SU-DHL-6 (cell line): ENCODE measurements around the gene POU2F3.

ENCODE experiments used
- H2AFZ ChIP-seq: fragments of 200-600 bp; sonication (generic); 2 replicates; pipeline ENCODE4 v1.6.1; 2014; ENCODE audit warnings: low read depth, mild to moderate bottlenecking, moderate library complexity, mixed read lengths, antibody characterized with exemption, low read length; ENCODE audit not compliant: severe bottlenecking
- H3F3A ChIP-seq: fragments of 200-600 bp; shearing (Covaris generic); 2 replicates; pipeline ENCODE4 v1.6.0; 2016; ENCODE audit warnings: antibody characterized with exemption, mild to moderate bottlenecking; ENCODE audit not compliant: insufficient read depth
- H3K27ac ChIP-seq: fragments of 200-600 bp; sonication (generic); 2 replicates; pipeline ENCODE4 v1.5.1; 2016; ENCODE audit warnings: low read depth, mild to moderate bottlenecking, low read length, moderate library complexity, mixed read lengths
- H3K27me3 ChIP-seq: fragments of 200-600 bp; sonication (generic), shearing (Covaris generic); 2 replicates; pipeline ENCODE4 v1.6.0; 2014; ENCODE audit warnings: mild to moderate bottlenecking, low read length
- H3K36me3 ChIP-seq: fragments of 200-600 bp; sonication (generic); 2 replicates; pipeline ENCODE4 v1.6.1; 2014; ENCODE audit warnings: mild to moderate bottlenecking, low read length, mixed read lengths
- H3K4me2 ChIP-seq: fragments of 300-600, 200-600 bp; shearing (Covaris generic), sonication (generic); 2 replicates; pipeline ENCODE4 v1.6.0; 2014; ENCODE audit warnings: low read length, low read depth, mild to moderate bottlenecking; ENCODE audit not compliant: poor library complexity, severe bottlenecking
- H3K4me3 ChIP-seq: fragments of 200-600 bp; sonication (generic); 2 replicates; pipeline ENCODE4 v1.5.1; 2014; ENCODE audit warnings: antibody characterized with exemption, low read length, mild to moderate bottlenecking, mixed read lengths; ENCODE audit not compliant: insufficient read depth, poor library complexity, severe bottlenecking
- H3K79me2 ChIP-seq: fragments of 200-600 bp; sonication (generic); 2 replicates; pipeline ENCODE4 v1.6.1; 2014; ENCODE audit warnings: mild to moderate bottlenecking, low read length, moderate library complexity; ENCODE audit not compliant: insufficient read depth
- H3K9ac ChIP-seq: fragments of 200-600 bp; sonication (generic); 2 replicates; pipeline ENCODE4 v1.7.0; 2014; ENCODE audit warnings: mild to moderate bottlenecking, low read length
- H3K9me2 ChIP-seq: fragments of 200-600 bp; sonication (generic); replicated peaks from 2 replicates; pipeline ENCODE4 v1.6.1; 2014; ENCODE audit warnings: low read length; ENCODE audit not compliant: insufficient read depth
- H3K9me3 ChIP-seq: fragments of 200-600 bp; sonication (generic); 2 replicates; pipeline ENCODE4 v1.6.1; 2014; ENCODE audit warnings: low read length, mixed read lengths; ENCODE audit not compliant: insufficient read depth
- H4K20me1 ChIP-seq: fragments of 200-600 bp; sonication (generic); 2 replicates; pipeline ENCODE4 v1.6.1; 2014; ENCODE audit warnings: low read depth, mild to moderate bottlenecking, antibody characterized with exemption, low read length, moderate library complexity, mixed read lengths
- EZH2phosphoT487 ChIP-seq: fragments of 200-600 bp; sonication (generic), shearing (Covaris generic); conservative IDR thresholded peaks from 2 replicates; pipeline ENCODE4 v1.6.1; 2018; ENCODE audit warnings: mild to moderate bottlenecking, antibody characterized with exemption, low read length, moderate library complexity, mixed read lengths
- TF ChIP-seq, protein P1 (sequence below): fragments of 200-600 bp; sonication (generic); IDR thresholded peaks from one replicate; pipeline ENCODE4 v1.5.1; 2017; ENCODE audit warnings: antibody characterized with exemption, mild to moderate bottlenecking, low read length, moderate library complexity; ENCODE audit not compliant: insufficient read depth, poor library complexity, severe bottlenecking

POU2F3 gene

DNA sequence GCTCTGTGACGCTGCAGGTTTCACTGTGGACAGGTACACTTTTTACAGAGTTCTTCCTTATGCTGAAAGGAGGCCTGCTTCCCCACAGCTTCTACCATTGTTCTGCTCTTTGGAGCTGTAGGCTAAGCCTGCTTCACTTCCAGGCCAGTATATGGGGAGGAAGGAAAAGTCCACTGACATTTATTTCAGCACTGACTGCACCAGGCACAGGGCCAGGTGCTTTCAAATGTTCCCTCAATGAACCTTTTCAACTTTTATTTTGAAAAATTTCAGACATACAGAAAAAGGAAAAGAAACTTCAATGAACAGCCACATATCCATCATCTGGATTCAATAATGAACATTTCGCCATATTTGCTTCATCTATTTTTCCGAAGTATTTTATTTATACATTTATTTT lies 22.0 kb downstream of the POU2F3 start:
- Histone ChIP-seq H3K27ac (no peak overlapping the region), H3K36me3 (no peaks in the 10 kb centered on the region), H3K27me3 (no peaks in the 10 kb centered on the region), H3K9me3 (no peaks in the 10 kb centered on the region), H3K4me3 (no peak overlapping the region), H3K79me2 (no peaks in the 10 kb centered on the region), H3K9ac (no peak overlapping the region), H2AFZ (no peak overlapping the region), H3K9me2 (no peaks in the 10 kb centered on the region), H3K4me2 (no peak overlapping the region), H4K20me1 (no peaks in the 10 kb centered on the region), H3F3A (no peaks in the 10 kb centered on the region)
- TF ChIP-seq, protein P1, sequence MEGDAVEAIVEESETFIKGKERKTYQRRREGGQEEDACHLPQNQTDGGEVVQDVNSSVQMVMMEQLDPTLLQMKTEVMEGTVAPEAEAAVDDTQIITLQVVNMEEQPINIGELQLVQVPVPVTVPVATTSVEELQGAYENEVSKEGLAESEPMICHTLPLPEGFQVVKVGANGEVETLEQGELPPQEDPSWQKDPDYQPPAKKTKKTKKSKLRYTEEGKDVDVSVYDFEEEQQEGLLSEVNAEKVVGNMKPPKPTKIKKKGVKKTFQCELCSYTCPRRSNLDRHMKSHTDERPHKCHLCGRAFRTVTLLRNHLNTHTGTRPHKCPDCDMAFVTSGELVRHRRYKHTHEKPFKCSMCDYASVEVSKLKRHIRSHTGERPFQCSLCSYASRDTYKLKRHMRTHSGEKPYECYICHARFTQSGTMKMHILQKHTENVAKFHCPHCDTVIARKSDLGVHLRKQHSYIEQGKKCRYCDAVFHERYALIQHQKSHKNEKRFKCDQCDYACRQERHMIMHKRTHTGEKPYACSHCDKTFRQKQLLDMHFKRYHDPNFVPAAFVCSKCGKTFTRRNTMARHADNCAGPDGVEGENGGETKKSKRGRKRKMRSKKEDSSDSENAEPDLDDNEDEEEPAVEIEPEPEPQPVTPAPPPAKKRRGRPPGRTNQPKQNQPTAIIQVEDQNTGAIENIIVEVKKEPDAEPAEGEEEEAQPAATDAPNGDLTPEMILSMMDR = no peak

DNA sequence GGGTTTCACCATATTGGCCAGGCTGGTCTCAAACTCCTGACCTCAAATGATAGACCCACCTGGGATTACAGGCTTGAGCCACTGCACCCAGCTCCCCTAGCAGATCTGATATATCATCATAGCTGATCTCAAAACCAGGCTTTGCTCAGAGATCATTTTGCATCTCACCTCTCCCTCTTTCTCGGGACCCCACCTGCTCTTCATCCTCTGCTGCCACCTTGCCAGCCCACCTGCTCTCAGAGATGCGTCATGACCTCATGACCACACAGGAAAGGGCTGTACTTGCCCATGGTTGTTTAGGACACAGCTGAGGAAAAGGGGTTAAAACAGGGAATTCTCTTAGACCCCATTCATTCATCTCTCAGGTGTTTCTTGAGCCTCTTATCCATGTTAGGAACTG lies 27.4 kb downstream of the POU2F3 start:
- no peak overlapping the region for H3K4me2 ChIP-seq
- no peaks in the 10 kb centered on the region for H3K27me3 ChIP-seq
- H3K36me3 ChIP-seq = no peaks in the 10 kb centered on the region
- no peaks in the 10 kb centered on the region for H3K9me3 ChIP-seq
- H3K9ac ChIP-seq = no peak overlapping the region
- H4K20me1 ChIP-seq = no peaks in the 10 kb centered on the region
- H3F3A ChIP-seq = no peaks in the 10 kb centered on the region
- TF ChIP-seq, protein P1 = no peak
- TF ChIP-seq EZH2phosphoT487 = no peak
- H3K27ac ChIP-seq = no peak overlapping the region
- H3K9me2 ChIP-seq = no peaks in the 10 kb centered on the region
- H3K4me3 ChIP-seq = no peak overlapping the region
- no peaks in the 10 kb centered on the region for H3K79me2 ChIP-seq
- no peak overlapping the region for H2AFZ ChIP-seq

DNA sequence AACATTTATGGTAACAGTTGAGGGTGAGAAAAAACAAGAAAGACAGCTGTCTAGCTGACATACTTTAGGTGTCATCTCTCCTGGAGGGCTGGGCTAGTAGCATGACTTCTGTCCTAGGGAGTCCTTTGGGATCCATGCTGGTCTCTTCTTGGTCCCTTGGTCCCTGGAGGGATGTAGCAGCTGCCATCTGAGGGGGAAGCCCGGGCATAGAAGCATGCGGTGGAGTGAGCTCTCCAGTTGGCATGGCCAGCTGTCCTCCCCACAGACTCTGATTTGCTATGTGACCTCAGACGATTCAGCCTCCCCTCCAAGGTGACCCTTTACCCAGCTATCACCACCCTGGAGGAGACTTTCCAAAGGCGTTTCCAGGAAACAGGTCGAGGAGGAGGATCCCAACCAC lies 28.7 kb downstream of the POU2F3 start:
- Histone ChIP-seq H3K79me2 (no peaks in the 10 kb centered on the region), H3K36me3 (no peaks in the 10 kb centered on the region), H3K9me2 (no peaks in the 10 kb centered on the region), H4K20me1 (no peaks in the 10 kb centered on the region), H3K27me3 (no peaks in the 10 kb centered on the region), H3K9me3 (no peaks in the 10 kb centered on the region), H3F3A (no peaks in the 10 kb centered on the region), H3K9ac (no peak overlapping the region), H3K27ac (no peak overlapping the region), H2AFZ (no peak overlapping the region), H3K4me2 (no peak overlapping the region), H3K4me3 (no peak overlapping the region)
- TF ChIP-seq EZH2phosphoT487 = no peak
- TF ChIP-seq, protein P1 = no peak

DNA sequence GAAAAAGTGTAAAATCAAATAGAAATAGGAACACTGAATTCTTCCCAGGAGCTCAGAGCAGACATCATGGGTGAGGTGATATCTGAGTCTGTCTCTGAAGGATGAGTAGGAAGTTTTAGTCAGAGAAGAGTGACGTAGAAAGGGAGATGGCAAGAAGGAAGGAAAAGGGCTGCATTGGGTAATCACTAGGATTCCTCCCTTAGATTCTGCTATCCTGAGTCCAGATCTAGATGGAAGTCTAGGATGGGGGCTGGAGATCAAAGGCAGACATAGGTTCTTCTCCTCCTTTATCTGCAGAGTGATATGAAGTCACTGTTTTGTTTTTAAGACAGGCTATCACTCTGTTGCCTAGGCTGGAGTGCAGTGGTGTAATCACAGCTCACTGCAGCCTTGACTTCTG lies 30.4 kb downstream of the POU2F3 start:
- no peak for TF ChIP-seq EZH2phosphoT487
- TF ChIP-seq, protein P1 = no peak
- no peaks in the 10 kb centered on the region; the same call in 1 of the 2 replicates for H3K27me3 ChIP-seq
- H4K20me1 ChIP-seq = no peaks in the 10 kb centered on the region
- no peak overlapping the region for H3K4me3 ChIP-seq
- H3K4me2 ChIP-seq = no peak overlapping the region
- H3F3A ChIP-seq = no peaks in the 10 kb centered on the region
- no peaks in the 10 kb centered on the region for H3K9me2 ChIP-seq
- no peaks in the 10 kb centered on the region for H3K79me2 ChIP-seq
- H3K27ac ChIP-seq = no peak overlapping the region
- H3K9me3 ChIP-seq = no peaks in the 10 kb centered on the region
- H2AFZ ChIP-seq = no peak overlapping the region
- no peak overlapping the region for H3K9ac ChIP-seq
- no peaks in the 10 kb centered on the region for H3K36me3 ChIP-seq
